GM18526 (cell line): Measurements from ENCODE around the gene GJD3.

Source experiments
- POLR2A ChIP-seq: IDR thresholded peaks from 3 replicates; pipeline ENCODE4 v1.6.1; 2011; ENCODE audit not compliant: insufficient read length; ENCODE audit errors: extremely low read depth

The GJD3 gene

GRCh38 chr17:40355123-40355803, 9.3 kb downstream of the GJD3 start:
- no peak for TF ChIP-seq POLR2A

DNA sequence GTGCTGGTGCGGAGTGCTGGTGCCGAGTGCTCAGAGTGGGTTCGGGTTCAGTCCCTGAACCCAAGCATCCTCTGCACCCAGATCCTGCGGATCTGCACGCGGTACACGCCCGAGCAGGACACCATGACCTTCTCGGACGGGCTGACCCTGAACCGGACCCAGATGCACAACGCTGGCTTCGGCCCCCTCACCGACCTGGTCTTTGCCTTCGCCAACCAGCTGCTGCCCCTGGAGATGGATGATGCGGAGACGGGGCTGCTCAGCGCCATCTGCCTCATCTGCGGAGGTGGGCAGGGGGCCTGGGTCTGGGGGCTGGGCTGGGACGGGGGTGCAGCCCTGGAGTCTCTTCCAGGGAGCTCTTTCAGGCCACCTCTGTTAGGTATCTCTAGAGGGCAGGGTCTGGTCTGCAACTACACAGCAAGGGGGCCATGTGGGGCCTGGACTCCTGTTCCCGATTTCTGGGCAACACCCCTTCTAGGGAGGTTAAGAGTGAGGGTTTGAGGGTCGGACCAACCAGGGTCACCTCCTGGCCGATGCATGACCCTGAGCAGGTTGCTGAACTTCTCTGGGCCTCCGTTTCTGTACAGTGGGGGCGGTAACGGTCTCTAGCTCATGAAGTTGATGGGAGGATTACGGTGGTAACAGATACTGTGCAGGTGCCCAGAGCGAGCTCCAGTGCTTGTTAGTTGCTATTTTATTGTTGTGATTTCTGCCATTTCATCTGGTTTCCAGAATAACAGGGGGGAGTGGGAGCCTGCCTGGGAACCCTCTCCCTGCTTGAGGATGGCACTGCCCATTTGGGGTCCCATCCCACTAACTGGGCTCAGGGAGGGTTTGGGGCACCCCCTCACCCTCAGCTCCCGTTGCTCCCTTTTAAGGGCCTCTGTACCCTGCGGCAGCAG, 10.1 kb downstream of the GJD3 start:
- TF ChIP-seq POLR2A: no peak

GRCh38 chr17:40352779-40353394, 11.7 kb downstream of the GJD3 start:
- TF ChIP-seq POLR2A: no peak

GRCh38 chr17:40352237-40352778, 12.2 kb downstream of the GJD3 start:
- no peak for TF ChIP-seq POLR2A

GRCh38 chr17:40351359-40352236, 12.9 kb downstream of the GJD3 start:
- TF ChIP-seq POLR2A: no peak

DNA sequence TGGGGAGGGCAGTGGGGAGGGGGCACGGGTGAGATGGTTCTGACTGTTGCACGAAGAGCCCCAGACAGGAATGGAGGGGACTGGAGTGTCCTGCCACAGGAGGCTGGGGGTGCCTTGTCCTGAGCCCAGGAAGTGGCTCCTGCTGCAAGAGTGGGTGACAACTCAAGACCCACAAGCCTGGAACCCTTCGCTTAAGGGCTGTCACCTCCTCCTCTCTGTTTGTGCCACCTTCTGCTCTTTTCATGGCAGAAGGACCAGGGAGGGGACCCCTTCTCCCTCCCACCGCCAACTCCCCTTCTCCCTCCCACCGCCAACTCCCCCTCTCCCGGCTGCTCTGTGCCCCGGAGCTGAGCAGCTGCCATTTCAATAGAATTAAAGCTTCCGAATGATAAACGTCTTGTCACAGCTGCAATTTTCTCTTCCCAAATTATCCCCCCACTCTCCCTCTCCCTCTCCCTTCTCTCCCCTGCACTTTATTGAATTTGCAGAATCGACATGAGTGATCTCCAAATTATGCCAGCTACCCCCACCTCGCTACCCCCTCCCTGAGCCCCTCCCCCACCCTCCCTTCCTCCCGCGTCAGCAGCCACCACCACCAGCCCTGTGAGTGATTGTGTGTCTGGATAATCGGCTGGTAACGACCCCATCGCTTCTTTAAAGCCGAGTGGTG, 13.7 kb downstream of the GJD3 start:
- no peak for TF ChIP-seq POLR2A

GRCh38 chr17:40349895-40350688, 14.4 kb downstream of the GJD3 start:
- TF ChIP-seq POLR2A: no peak

DNA sequence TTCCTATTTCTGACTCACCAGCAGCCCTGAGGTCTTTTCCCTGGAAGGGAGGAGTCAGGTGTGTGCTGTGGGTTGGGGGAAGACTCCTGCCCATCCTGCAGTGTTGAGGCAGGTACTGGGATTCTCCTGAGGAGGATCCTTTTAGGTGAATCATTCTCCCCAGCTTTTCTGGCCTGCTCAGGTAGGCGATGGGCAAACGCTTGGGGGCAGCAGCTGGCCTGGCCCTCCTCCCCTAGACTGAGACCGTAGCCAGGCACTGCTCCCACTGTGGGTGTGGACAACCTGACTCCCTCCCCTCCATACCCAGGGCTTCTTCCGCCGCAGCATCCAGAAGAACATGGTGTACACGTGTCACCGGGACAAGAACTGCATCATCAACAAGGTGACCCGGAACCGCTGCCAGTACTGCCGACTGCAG, 15.1 kb downstream of the GJD3 start:
- TF ChIP-seq POLR2A: no peak

DNA sequence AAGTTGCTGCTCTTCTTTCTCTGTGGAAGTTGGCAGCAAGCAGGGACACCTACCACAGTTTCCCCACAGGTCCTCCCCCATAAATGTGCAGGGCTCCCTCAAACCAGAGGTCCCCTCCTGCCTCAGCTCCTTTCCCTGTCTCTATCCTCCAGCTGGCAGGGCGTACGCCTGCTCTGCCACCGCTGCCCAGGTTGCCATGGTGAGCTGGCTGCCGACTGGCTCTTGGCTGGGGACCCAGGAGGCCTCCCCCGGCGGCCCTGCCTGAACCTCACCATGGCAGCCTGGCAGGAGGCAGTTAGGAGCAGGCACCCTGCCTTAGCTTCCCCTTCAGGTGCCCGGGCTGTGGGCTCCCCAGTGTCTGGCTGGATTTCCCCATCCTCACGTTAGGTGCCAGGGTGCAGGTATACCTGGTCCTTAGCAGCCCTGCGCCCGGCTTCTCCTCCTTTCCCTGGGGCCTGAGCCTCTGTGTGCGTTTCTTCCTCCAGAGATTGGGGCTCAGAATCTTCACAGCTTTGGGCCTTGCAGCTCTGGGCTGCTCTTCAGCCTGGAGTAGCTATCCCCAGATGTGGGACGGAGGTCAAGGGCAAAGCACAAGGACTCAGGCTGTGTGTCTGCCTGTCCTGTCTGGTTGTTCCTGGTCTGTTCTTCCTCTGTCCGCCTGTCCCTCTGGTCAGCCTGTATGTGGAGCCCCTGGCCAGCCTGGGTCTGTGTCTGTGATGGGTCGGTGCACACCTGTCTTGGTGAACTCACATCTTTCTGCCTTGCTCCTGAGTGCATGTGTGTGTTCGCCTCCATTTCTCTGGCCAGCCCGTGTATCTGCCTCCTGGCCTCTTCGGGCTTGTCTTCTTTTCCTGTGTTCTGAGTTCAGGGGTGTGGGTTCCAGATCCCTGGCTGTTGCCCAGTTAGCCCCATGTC, 15.7 kb downstream of the GJD3 start:
- TF ChIP-seq POLR2A: no peak

DNA sequence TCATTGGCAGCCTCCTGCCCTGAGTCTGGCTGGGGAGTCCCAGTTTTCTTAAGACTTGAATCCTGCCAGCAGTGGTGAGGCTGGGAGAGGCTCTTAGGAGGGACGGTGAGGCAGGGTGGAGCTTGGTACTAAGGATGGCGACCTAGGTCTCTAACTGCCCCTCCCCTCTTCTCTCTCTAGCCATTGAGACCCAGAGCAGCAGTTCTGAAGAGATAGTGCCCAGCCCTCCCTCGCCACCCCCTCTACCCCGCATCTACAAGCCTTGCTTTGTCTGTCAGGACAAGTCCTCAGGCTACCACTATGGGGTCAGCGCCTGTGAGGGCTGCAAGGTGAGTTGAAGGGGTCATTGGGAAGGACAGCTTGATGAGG, 16.4 kb downstream of the GJD3 start:
- TF ChIP-seq POLR2A: no peak

DNA sequence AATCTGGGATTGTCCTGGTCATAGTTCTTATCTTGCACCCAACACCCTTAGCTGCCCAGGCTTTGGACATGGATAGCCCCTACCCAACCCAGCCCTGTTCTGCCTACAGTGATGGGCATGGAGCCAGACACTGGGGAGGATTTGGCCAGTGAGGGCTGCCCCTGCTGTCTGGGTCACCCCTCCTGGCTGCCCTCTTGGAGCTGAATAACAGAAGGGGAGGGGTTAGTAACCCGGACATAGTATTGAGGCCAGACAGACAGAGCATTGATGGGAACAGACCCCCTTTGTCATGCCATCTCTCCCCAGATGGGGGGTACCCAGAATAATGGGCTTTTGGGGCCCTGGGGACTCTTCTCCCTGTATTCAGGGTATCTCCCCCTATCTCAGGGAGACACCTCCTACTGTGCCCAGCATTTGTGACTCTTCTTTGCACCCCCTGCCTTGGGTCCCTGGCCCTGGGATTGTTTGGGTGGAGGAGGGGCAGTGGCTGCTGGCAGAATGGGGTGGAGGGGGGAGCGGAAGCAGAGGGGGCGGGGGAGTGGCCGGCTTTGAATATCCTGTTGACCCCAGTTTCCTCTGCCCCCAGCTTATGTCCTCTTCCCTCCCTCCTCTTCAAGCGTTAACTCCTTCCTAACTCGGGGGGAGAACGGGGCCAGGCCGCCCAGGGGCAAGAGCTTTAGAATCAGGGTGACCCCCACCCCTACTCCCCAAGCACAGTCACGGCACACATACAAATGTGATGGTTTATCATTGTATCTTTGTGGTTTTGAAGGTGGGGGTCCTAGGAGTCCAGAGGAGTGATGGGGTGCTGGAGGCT, 17.0 kb downstream of the GJD3 start:
- TF ChIP-seq POLR2A: no peak

GRCh38 chr17:40346765-40347158, 17.8 kb downstream of the GJD3 start:
- TF ChIP-seq POLR2A: no peak
